ENCODE measurements around the gene PCDHGA12. TPM values are rescaled to one million over a fixed set of nuclear protein-coding genes. Genes with fewer than 3 reads are reported as not detected.

Gene PCDHGA12
- total and polyA plus RNA-seq, 2 of the 8 experiments (the other 6 are each of a cell fraction or from before 2014, with no cell fraction given) = 0.88 to 1.3 TPM

DNA sequence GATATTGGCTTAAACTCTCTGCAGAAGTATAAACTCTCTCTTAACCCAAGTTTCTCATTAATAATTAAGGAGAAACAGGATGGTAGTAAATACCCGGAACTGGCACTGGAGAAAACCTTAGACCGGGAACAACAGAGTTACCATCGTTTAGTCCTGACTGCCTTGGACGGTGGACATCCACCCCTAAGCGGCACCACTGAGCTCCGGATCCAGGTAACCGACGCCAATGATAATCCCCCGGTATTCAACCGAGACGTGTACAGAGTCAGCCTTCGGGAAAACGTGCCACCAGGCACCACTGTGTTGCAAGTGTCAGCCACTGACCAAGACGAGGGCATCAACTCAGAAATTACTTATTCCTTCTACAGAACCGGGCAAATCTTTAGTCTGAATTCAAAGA lies 31.7 kb upstream of the PCDHGA12 start:
- no peak overlapping the region for H4K8ac ChIP-seq (ENCODE audit: extremely low read depth, insufficient read depth, low read length)
- H2BK120ac ChIP-seq (replicated peaks; ENCODE audit: low read depth, low read length) = no peak overlapping the region
- no peak overlapping the region for H4K5ac ChIP-seq (ENCODE audit: insufficient read length, low read depth, low read length)
- no peak overlapping the region for H3K9ac ChIP-seq (replicated peaks in 1 of 4; ENCODE audit: extremely low read depth in 1 of 4, low read depth in 3 of 4, low read length in 3 of 4)
- H3K9me3 ChIP-seq (ENCODE audit: insufficient read depth in 2 of 2, low read depth in 1 of 2, low read length in 1 of 2) = peaks cover 45 to 56% of the 10 kb centered on the region in 2 experiments
- no peak overlapping the region for H3K4me2 ChIP-seq (ENCODE audit: insufficient read depth in 1 of 2, low read depth in 2 of 2, low read length in 2 of 2)
- no peak overlapping the region for H2BK15ac ChIP-seq (ENCODE audit: low read length)
- ChIA-PET POLR2A (ENCODE audit: partially characterized antibody) (no interaction called here), CTCF (ENCODE audit: partially characterized antibody) (interaction anchor here (1.3 to 4.0 kb wide), 11 partner anchors 8 to 175 kb away, joined by 3 to 34 read pairs (median 9); partner anchors contain the start of genes PCDHB15, PCDHGA10, PCDHGA4 and PCDHGB3)
- H2BK20ac ChIP-seq (ENCODE audit: low read length) = no peak overlapping the region
- H3K79me1 ChIP-seq (ENCODE audit: low read depth, low read length) = no peaks in the 10 kb centered on the region
- H4K20me1 ChIP-seq (replicated peaks in 1 of 2; ENCODE audit: control insufficient read depth in 1 of 2, insufficient read depth in 2 of 2, low read length in 2 of 2) = no peaks in the 10 kb centered on the region
- FAIRE-seq (no peak), DNase-seq (ENCODE audit: low read depth in 1 of 2, low spot score in 2 of 2) (no peak)
- no peaks in the 10 kb centered on the region for H3K27me3 ChIP-seq (replicated peaks in 1 of 4; ENCODE audit: control insufficient read depth in 3 of 4, extremely low read depth in 1 of 4, insufficient read depth in 3 of 4, low read length in 3 of 4)
- no peak overlapping the region for H3K4ac ChIP-seq (replicated peaks; ENCODE audit: insufficient read length, low read depth, low read length)
- 91% methylated on average over 15 of the region's 15 CpGs; no CpG with 5 or more reads in 1 of the 2 experiments for WGBS, 2 experiments (ENCODE audit: extremely low coverage in 1 of 2, insufficient coverage in 1 of 2, insufficient read length in 1 of 2, insufficient replicate concordance in 2 of 2, low coverage in 1 of 2, low lambda C conversion rate in 2 of 2, missing lambda C conversion rate in 1 of 2)
- H2BK5ac ChIP-seq (ENCODE audit: low read depth, low read length) = no peak overlapping the region
- no peak overlapping the region for H3K4me3 ChIP-seq (ENCODE audit: extremely low read depth in 1 of 4, insufficient read depth in 2 of 4, low read depth in 3 of 4, low read length in 4 of 4)
- H3K56ac ChIP-seq (replicated peaks; ENCODE audit: insufficient read length, low read depth, low read length) = no peak overlapping the region
- H2AFZ ChIP-seq (ENCODE audit: low read length) = no peak overlapping the region
- H4K91ac ChIP-seq (replicated peaks; ENCODE audit: insufficient read length, low read length) = no peak overlapping the region
- no peak overlapping the region for H2AK5ac ChIP-seq (ENCODE audit: low read depth, low read length)
- H3K27ac ChIP-seq (ENCODE audit: low read depth, low read length) = no peak overlapping the region
- no peak overlapping the region for H3K18ac ChIP-seq (ENCODE audit: extremely low read depth, low read length)
- no peak overlapping the region for H3K14ac ChIP-seq (ENCODE audit: insufficient read length)
- TF ChIP-seq SP1 (IDR thresholded peaks at IDR 0.05; ENCODE audit: low read depth, low read length) = no peak
- no peak for TF ChIP-seq RBBP5 (IDR thresholded peaks at IDR 0.05; ENCODE audit: borderline replicate concordance, low read depth, low read length)
- TF ChIP-seq SP4 (IDR thresholded peaks at IDR 0.05; ENCODE audit: low read length) = no peak
- TF ChIP-seq KDM4A (IDR thresholded peaks at IDR 0.05; ENCODE audit: low read depth, low read length, severe bottlenecking) = no peak
- TF ChIP-seq BCL11A (IDR thresholded peaks at IDR 0.05; ENCODE audit: low read depth in 2 of 2, low read length in 2 of 2) = no peak
- TF ChIP-seq HDAC2 (IDR thresholded peaks at IDR 0.05; ENCODE audit: borderline replicate concordance in 1 of 2, low read depth in 2 of 2, low read length in 2 of 2) = no peak
- H2BK12ac ChIP-seq (ENCODE audit: low read depth, low read length) = no peak overlapping the region
- peaks cover 0 to 12% (median under 1%) of the 10 kb centered on the region in 4 experiments; a peak in 2 of 8 replicates for H3K36me3 ChIP-seq (ENCODE audit: control insufficient read depth in 2 of 4, insufficient read depth in 4 of 4, low read length in 3 of 4)
- H3K23ac ChIP-seq (ENCODE audit: insufficient read length) = no peak overlapping the region
- H3K79me2 ChIP-seq (ENCODE audit: control insufficient read depth in 1 of 2, insufficient read depth in 2 of 2, low read length in 2 of 2) = no peaks in the 10 kb centered on the region
- no peaks in the 10 kb centered on the region for H3K23me2 ChIP-seq (ENCODE audit: low read depth, low read length)
- H3K4me1 ChIP-seq (replicated peaks in 1 of 4; ENCODE audit: control insufficient read depth in 3 of 4, insufficient read depth in 4 of 4, low read length in 3 of 4) = no peaks in the 10 kb centered on the region
